NOMO-1 (cell line): ENCODE data around the gene MXI1.
"Not testable (repeated sequence)": the region's sequence is repeated elsewhere in the genome, so short reads cannot be mapped to it uniquely, and the experiment has no call there.

ENCODE experiments used
- DNase-seq, 2 experiments: peaks; one replicate each; lab custom pipeline; 2025; ENCODE audit not compliant: unreplicated experiment in 2 of 2; lab: John Stamatoyannopoulos, UW

MXI1 gene

DNA sequence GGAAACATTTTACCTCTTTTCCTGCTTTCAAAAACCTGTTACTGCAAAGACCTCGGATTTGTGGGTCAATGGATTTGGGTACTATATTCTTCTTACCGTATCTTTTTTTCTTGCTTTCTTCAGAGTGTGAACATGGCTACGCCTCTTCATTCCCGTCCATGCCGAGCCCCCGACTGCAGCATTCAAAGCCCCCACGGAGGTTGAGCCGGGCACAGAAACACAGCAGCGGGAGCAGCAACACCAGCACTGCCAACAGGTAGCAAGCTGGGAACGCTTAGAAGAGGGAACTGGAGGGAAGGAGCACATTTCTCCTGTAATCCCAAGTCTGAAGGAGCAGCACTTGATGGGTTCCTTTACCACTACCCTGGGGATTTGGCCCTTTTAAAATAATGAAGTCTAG lies 20.7 kb downstream of the MXI1 start:
- no peak for DNase-seq

DNA sequence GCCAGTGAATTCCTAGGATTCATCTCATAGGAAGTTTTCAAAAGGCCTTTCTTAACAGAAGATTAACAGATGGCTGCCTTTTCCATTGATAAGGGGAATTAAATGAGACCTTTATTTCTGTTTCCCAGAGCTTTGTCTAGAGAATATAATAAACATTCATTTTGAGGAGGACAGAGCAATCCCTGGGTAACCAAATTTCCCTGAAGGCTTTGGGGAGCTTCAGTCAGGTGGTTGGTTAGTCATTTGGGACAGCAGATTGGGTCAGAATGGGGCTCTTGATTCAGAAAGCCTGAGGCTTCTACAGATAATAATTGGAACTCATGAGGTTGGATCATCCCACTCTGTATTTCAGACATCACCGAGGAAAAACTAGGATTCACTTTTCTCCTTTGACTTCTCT lies 21.8 kb downstream of the MXI1 start:
- DNase-seq, result no peak

DNA sequence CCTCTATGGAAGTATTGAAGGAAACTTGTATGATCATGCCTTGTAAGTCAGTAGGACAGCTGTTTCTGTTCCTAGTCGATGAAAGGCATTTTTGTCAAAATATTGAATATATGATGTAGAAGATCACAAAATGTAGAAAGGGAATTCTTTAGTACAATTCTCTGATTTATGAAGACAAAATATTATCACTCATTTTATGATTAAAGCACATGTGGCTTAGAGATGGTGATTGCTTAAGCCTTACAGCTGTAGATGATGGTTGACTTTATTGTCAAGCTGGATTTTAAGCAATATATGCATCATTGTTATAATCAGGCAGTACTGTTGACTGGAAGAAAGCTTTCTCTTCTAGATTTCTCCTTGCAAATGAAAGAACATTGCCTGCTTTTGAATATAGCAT lies 26.4 kb downstream of the MXI1 start:
- no peak for DNase-seq

DNA sequence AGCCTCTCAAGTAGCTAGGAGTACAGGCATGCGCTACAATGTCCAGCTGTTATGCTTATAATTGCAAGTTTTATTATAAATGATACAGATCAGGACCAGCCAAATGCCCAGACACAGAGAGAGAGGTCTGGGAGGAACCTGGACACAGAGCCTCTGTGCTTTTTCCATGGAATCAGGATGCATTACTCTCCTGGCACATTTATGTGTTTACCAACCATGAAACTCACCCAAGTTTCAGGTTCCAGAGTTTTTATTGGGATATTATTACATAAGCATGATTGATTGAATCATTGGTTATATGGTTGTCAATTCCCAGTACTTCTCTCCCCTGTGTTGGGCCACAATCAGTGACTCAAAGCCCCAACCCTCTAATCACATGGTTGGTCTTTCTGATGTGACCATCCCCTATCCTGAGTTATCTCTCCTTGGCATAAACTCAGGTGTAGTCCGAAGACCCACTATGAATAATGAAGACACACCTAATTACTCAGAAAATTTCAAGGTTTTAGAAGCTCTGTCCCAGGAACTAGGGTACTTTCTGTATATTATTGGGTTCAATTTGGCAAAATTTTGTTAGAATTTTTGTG lies 30.6 kb downstream of the MXI1 start:
- no peak for DNase-seq

DNA sequence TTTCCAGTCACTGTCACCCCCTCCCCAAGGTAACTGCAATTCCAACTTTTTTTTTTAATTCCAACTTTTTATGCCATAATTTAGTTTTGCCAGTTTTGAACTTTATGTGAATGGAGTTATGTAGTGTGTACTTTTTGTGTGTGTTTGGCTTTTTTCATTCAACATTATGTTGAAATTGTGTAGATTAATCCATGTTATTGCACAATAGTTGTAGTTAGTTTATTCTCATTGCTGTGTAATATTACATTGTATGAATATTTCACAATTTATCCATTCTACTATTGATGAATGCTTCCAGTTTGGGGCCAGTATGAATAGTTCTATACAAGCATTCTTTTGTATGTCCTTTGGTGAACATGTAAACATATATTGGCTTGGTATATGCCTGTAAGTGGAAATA lies 32.5 kb downstream of the MXI1 start:
- DNase-seq, result no peak

DNA sequence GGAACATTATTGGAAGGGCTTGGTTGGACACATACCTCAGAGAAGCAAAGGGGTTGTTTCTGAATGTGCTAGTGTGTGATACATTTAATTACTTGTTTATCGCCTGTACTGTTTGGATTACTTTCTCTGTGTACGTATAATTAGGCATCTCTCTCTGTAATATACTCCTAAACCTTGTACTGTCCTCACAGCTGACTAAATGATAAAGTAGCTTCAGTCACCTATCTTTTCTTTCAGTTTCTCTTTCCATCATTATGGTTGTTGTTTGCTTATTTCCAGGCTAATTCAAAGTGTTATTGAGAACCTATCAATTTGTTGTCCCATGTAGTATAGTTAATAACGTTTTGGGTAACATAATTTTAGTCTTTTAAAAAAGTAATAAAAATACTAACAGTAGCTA lies 34.0 kb downstream of the MXI1 start:
- no peak for DNase-seq

DNA sequence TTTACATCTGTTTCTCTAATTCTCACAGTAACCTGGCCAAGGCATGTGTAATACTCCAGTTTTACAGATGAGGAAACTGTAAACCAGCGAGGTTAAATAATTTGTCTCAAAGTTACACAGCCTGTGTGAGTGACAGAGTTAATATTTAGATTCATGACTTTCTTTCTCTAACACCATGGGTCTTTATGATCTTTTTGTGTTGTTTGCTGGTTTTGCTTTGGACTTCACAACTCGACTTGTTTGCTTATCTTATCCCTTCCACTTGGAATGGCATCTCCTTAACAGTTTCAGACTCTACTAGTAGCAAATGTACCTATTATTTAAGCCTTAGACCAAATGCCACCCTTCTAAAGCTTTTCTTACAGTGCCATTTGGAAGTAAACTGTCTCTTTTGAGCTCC lies 34.4 kb downstream of the MXI1 start:
- no peak for DNase-seq

DNA sequence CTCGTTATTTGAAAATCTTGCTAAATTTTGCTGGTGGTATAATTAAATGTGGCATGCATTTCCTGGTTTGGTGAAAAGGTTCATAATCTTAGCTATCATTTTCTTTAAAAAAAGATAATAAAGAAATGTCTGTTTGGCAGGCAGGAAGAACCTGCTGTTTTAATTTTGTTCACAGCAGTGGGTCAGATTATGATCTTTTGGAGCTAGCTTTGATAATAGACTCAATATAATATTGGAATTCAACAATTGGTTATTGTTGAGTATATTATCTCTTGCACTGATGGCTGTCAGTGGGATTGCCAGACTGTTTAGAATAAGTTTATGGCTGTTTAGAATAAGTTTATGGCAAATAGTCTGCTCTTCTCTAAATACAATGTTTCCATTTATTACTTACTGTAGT lies 35.1 kb downstream of the MXI1 start:
- DNase-seq, result no peak

DNA sequence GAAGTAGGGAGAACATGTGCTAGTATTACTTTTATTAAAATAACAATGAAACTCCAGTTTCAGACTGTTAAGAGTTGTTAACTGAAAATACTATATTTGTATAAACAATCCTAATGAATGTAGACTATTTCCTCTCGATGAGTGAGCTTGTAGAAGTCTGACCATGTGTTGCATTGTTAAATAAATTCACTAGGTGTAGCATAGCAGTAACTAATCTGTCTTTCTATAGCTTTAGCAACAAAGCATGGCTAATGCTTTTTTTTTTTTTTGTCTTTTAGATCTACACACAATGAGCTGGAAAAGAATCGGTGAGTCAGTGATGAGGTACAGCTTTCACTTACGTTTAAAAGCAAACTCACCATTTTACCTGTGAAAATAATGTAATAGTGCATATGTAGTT lies 37.1 kb downstream of the MXI1 start:
- DNase-seq, result no peak

DNA sequence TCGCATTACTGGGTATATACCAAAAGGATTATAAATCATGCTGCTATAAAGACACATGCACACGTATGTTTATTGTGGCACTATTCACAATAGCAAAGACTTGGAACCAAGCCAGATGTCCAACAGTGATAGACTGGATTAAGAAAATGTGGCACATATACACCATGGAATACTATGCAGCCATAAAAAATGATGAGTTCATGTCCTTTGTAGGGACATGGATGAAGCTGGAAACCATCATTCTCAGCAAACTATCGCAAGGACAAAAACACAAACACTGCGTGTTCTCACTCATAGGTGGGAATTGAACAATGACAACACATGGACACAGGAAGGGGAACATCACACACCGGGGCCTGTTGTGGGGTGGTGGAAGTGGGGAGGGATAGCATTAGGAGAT lies 40.4 kb downstream of the MXI1 start:
- DNase-seq, result not testable (repeated sequence)

DNA sequence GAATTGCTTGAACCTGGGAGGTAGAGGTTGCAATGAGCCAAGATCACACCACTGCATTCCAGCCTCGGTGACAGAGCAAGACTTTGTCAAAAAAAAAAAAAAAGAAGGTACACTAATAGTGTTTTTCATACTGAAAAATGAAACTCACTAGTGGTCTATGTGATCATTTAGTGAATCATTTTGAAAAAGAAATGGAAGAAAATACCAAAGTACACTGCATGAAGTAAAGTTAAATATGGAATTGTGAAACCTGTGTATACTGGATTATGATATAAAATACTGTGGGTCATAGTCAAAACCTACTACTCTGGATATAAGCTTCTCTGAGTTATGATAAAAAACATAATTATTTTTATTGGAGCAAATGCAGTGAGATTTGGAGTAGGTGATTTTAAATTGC lies 42.1 kb downstream of the MXI1 start:
- not testable (repeated sequence) for DNase-seq

DNA sequence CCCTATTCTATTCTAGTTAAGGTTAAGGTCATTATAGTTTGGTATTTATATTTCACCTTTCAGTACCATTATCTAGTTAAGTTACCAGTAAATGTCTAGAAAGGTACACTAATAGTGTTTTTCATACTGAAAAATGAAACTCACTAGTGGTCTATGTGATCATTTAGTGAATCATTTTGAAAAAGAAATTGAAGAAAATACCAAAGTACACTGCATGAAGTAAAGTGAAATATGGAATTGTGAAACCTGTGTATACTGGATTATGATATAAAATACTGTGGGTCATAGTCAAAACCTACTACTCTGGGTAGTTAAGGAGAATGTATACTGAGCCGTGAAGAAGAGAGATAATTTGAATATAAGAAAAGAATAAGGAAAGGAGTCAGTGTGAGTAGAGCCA lies 44.0 kb downstream of the MXI1 start:
- DNase-seq, result not testable (repeated sequence)

DNA sequence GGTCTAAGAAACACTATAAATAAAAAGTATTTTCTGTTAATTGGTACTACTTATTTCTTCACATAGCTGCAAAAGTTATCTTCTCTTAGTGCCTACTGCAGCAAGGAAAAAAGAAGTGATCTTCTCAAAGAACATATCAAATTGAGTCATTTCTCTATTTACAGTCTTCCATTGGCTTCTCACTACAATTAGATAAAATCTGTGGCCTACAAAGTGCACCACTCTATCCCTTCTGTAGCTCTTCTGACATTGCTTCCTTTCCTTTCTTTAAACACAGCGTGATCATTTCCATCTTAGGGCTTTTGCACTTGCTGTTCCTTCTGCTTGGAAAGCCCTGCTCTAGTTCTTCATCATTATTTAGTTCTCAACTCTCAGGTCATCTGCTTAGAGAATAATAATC lies 44.7 kb downstream of the MXI1 start:
- no peak for DNase-seq

DNA sequence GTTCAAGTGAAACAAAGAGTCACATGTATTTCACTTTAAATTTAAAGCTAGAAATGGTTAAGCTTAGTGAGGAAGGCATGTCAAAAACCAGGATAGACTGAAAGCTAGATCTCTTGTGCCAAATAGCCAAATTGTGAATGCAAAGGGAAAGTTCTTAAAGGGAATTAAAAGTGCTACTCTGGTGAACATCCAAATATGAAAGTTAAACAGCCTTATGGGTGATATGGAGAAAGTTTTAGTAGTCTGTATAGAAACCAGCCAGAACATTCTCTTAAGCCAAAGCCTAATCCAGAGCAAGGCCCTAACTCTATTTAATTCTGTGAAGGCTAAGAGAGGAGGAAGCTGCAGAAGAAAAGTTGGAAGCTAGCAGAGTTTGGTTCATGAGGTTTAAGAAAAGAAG lies 47.1 kb downstream of the MXI1 start:
- no peak for DNase-seq

DNA sequence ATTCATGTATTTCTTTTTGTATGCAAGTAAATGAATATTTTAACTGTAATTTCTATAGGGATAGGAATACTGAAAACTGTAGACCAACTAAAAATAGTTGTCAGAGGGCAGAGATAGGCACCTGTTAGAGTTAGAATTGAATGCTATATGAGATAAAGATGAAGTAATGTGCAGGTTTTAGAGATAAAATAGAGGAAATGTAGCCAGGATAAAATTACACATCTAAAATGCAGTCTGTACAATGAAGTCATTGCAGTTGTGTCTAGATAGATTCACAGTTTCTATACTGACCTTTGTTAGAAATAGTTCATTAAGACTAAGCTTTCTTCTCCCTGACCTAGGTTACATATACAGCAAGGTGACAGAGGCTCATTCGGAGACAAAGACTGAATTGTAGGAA lies 51.1 kb downstream of the MXI1 start:
- no peak for DNase-seq

DNA sequence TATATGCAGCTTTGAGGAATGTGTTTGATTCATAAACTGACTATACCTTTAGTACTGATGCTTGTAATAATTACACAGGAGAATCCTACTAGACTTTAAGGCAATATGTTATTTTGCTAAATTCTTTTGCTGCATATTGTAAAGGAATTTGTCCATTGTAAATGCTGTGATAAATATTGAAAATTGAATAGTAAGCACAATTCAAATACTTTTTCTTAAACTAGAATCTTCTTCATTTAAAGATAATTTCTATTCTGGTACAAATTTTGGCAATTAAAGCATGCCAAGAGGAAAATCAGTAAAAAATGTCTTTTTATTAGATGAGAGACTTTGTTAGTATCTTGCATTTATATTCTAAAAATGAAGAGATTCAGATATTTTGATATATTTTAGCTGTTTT lies 51.9 kb downstream of the MXI1 start:
- no peak for DNase-seq

DNA sequence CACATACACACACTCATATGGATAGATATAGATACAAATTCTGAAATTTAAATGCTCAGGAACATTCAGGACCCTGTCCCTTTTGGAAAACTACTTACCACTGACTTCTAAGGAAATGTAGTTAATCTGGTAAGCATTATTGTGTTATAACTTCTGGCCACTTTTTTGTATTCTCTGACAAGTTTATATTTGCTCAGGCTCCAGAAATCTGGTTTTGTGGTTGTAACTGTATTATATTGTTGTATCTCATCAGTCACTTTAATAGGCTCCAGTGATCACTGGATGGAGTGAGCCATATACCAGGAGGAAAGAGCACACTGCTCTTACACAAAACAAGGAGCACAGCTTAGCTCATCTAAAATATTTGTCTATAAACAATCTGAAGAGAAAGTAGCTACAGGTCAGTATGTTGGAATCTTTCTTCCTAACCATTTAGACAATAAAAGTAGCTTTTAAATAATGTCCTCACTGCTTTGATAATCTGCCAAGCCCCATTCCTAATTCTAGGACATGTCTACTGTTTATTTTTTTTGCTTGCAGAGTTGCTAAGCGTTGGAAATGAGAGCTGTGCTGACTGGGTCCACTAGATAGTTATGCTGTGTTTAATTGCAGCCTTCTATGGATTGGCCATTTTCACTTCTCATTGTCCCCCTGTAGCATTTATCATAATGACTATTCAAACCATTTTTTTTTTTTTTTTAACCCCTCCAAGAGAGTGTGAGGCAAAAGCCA lies 53.5 kb downstream of the MXI1 start:
- DNase-seq, result peak in 1 of 2 experiments; percentile 50

DNA sequence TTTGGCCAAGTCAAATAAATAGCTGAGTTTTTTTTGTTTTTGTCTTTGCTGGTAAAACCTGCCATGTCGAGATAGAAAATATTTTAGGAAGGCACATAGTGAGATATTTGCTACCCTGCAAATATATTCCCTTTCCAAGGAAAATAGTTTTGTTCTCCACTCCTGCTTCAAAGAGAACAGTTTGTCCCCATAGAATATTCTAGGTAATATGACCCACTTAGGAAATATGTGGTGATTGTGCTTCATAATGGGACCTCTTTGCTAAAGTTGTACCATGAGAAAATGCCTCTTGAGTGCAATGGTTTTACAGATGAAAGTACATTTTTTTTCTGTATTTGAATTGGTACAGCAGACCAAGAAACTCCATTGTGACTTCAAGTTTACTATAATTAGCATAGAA lies 55.8 kb downstream of the MXI1 start:
- no peak for DNase-seq

DNA sequence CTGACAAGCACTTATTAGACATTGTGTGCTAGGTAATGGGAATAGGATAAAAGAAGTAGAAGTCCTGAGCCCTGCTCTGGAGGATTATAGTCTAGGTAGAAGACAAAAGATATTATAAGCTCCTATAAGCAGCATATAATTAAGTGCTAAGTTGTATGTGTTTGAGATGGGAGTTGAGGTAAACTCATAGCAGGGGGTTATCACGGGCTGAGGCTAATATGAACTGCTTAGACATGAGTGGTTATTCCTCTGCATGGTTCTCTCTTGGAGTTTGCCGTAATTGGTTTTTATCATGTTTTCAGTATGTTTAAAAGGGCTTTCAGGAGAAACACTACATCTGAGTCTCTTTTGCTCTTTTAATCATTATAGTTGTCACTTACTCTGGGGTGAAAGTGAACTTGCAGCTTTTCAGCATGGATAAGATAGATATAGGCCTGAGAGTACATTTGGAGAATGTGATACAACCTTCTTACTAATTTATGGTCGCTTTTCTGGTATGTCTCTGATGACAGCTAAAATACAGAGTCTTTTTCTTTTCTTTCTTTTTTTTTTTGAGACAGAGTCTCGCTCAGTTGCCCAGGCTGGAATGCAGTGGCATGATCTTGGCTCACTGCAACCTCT lies 58.3 kb downstream of the MXI1 start:
- DNase-seq, result no peak

DNA sequence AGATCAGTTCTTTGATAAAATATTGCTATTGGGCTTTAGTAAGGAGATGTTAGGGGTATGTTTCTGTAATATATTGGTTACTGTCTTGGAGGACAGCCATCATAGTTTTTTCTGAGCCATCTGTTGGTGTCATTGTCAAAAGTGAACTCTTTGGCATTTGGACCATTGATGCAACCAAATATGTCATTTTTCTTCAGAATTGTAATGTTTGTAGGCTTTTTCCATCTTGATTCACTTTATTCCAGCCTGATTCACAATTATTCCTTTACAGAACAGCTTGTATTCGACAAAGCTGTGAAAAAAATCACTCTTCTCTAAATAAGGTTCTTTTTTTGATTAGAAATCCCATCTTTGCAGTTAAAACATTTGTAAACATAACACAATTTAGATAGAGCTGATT lies 59.9 kb downstream of the MXI1 start:
- DNase-seq, result no peak

DNA sequence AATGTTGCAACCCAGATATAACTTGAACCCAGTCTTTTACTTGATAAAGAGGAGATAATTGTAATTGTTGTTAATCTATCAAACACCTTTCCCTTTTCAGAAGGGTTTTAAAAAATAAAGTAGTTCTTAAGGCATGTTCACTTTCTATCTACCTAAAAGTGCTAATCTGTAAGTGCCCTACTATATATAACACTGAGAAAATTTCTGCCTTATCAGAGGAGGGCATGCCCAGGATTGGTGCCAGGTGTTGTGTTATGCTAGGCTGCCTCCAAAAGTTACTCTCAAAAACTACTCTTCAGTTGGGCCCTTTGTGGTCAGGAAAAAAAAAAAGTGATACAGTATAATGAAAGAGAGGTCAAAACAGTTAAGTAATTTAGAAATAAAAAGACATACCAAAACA lies 61.0 kb downstream of the MXI1 start:
- no peak for DNase-seq

DNA sequence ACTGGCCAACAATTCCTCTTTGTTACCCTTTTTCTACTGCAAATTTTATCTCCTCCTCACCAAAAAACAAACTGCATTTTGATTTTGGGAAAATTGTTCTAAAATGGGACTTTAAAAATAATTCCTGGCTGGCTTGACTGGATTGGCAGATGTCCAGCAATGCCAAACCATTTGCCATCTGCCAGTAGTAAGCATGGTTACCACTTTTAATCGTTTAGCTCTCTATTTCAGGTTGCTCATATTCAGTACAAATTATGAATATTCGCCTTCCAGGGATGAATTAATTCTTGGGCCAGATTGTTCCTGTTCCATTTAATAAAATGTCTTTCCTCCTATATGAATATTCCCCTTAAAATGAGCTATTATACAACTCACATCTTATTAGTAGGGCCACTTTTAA lies 61.6 kb downstream of the MXI1 start:
- DNase-seq, result no peak
